ENCODE results near the gene C5.
"Not testable (repeated sequence)": the region's sequence is repeated elsewhere in the genome, so short reads cannot be mapped to it uniquely, and the experiment has no call there.

The C5 gene

GRCh38 chr9:121048618-121049017 lies 1.5 kb downstream of the C5 start:
- no peak for DNase-seq (ENCODE audit: low read depth, low spot score)

- no peak for DNase-seq (ENCODE audit: low read depth, low spot score)
Measured at GRCh38 chr9:121048175-121048574, 1.9 kb downstream of the C5 start.

- no peak for DNase-seq (ENCODE audit: low read depth, low spot score)
Measured at GRCh38 chr9:121038804-121039203, 11.3 kb downstream of the C5 start.

- no peak for DNase-seq (ENCODE audit: low read depth, low spot score)
Measured at GRCh38 chr9:121038362-121038761, 11.7 kb downstream of the C5 start.

- not testable (repeated sequence) for DNase-seq (ENCODE audit: low read depth, low spot score)
Measured at GRCh38 chr9:121035717-121036116, 14.4 kb downstream of the C5 start.

GRCh38 chr9:121034529-121034928 lies 15.5 kb downstream of the C5 start:
- no peak for DNase-seq (ENCODE audit: low read depth, low spot score)

- DNase-seq (ENCODE audit: low read depth, low spot score) = no peak
Measured at GRCh38 chr9:121029469-121029868, 20.6 kb downstream of the C5 start.

- DNase-seq (ENCODE audit: low read depth, low spot score) = not testable (repeated sequence)
Measured at GRCh38 chr9:121028285-121028684, 21.8 kb downstream of the C5 start.

GRCh38 chr9:121026768-121027167 lies 23.3 kb downstream of the C5 start:
- no peak for DNase-seq (ENCODE audit: low read depth, low spot score)

GRCh38 chr9:121026260-121026691 lies 23.8 kb downstream of the C5 start:
- DNase-seq (ENCODE audit: low read depth, low spot score) = no peak

- DNase-seq (ENCODE audit: low read depth, low spot score) = no peak
Measured at GRCh38 chr9:121024237-121024636, 25.8 kb downstream of the C5 start.

GRCh38 chr9:121023064-121023463 lies 27.0 kb downstream of the C5 start:
- no peak for DNase-seq (ENCODE audit: low read depth, low spot score)

- no peak for DNase-seq (ENCODE audit: low read depth, low spot score)
Measured at GRCh38 chr9:121021301-121021700, 28.8 kb downstream of the C5 start.

- DNase-seq (ENCODE audit: low read depth, low spot score) = no peak
Measured at GRCh38 chr9:121019273-121019672, 30.8 kb downstream of the C5 start.

- no peak for DNase-seq (ENCODE audit: low read depth, low spot score)
Measured at GRCh38 chr9:121013911-121014310, 36.2 kb downstream of the C5 start.

GRCh38 chr9:121009650-121010049 lies 40.4 kb downstream of the C5 start:
- DNase-seq (ENCODE audit: low read depth, low spot score) = no peak

- DNase-seq (ENCODE audit: low read depth, low spot score) = no peak
Measured at GRCh38 chr9:120999317-120999716, 50.8 kb downstream of the C5 start.

- DNase-seq (ENCODE audit: low read depth, low spot score) = no peak
Measured at GRCh38 chr9:120998111-120998510, 52.0 kb downstream of the C5 start.

GRCh38 chr9:120997502-120997901 lies 52.6 kb downstream of the C5 start:
- DNase-seq (ENCODE audit: low read depth, low spot score) = no peak

GRCh38 chr9:120996409-120996808 lies 53.7 kb downstream of the C5 start:
- DNase-seq (ENCODE audit: low read depth, low spot score) = no peak

GRCh38 chr9:120989065-120989464 lies 61.0 kb downstream of the C5 start:
- no peak for DNase-seq (ENCODE audit: low read depth, low spot score)

- DNase-seq (ENCODE audit: low read depth, low spot score) = peak; percentile 11
Measured at GRCh38 chr9:120985819-120986222, 64.3 kb downstream of the C5 start.

- DNase-seq (ENCODE audit: low read depth, low spot score) = no peak
Measured at GRCh38 chr9:120983259-120983837, 66.7 kb downstream of the C5 start.

GRCh38 chr9:120982836-120983235 lies 67.2 kb downstream of the C5 start:
- DNase-seq (ENCODE audit: low read depth, low spot score) = no peak

All from brain pericyte (primary cell).